Uterus (tissue), 4 donors: ENCODE data around the gene LRRC1. TPM values are rescaled to one million over a fixed set of nuclear protein-coding genes. Genes with fewer than 3 reads are reported as not detected.
"Not testable (repeated sequence)": the region's sequence is repeated elsewhere in the genome, so short reads cannot be mapped to it uniquely, and the experiment has no call there.

Source experiments
- DNase-seq, 2 donors: peaks; one replicate each; pipeline ENCODE4 v3.0.0-alpha.2; 2019 to 2020
- H3K27ac ChIP-seq, 2 donors: fragments of 200-600 bp; sonication (generic); 1 replicate in 1 of 2; 2 replicates in 1 of 2; pipeline ENCODE4 v1.5.1; 2016 to 2018
- H3K27me3 ChIP-seq, 2 donors: fragments of 200-600 bp; sonication (generic); one replicate each; pipeline ENCODE4 v1.5.1; 2018 to 2019; ENCODE audit warnings: control low read depth in 1 of 2
- H3K36me3 ChIP-seq, 2 donors: fragments of 200-600 bp; sonication (generic); one replicate each; pipeline ENCODE4 v1.5.1; 2019; ENCODE audit warnings: control low read depth in 1 of 2
- H3K4me1 ChIP-seq, 2 donors: fragments of 200-600 bp; sonication (generic); one replicate each; pipeline ENCODE4 v1.5.1; 2018 to 2019; ENCODE audit warnings: control low read depth in 1 of 2
- H3K4me3 ChIP-seq, 2 donors: fragments of 200-600 bp; sonication (generic); 1 replicate in 1 of 2; 2 replicates in 1 of 2; pipeline ENCODE4 v1.5.1; 2018 to 2019; ENCODE audit warnings: mild to moderate bottlenecking in 1 of 2
- H3K9me3 ChIP-seq, 2 donors: fragments of 200-600 bp; sonication (generic); one replicate each; pipeline ENCODE4 v1.5.1; 2019; ENCODE audit warnings: control low read depth in 1 of 2
- POLR2A ChIP-seq, 2 donors: fragments of 450-650 bp; IDR thresholded peaks; one replicate each; pipeline ENCODE4 v1.6.1; 2016; ENCODE audit warnings: antibody characterized with exemption in 2 of 2, mild to moderate bottlenecking in 1 of 2, moderate library complexity in 1 of 2
- intact Hi-C: fragments of 100-400 bp; cut with DNase I; formaldehyde crosslinking; loops from one replicate; pipeline ENCODE4 v1.15.1; 2023; ENCODE audit warnings: low total_unique reads
- total RNA-seq, 4 donors: library from RNA; depleted of rRNA in 3 of 4; stranded (reverse); fragments of >200 nt in 3 of 4; gene quantifications; one replicate each; pipeline versions ENCODE4 v1.1.0 to v1.2.4, GENCODE V29; 2014 to 2023
- TF ChIP-seq, protein P1 (sequence below), 4 experiments: fragments of 200-600 bp in 2 of 4; fragments of 450-650 bp in 2 of 4; sonication (generic) in 2 of 4; IDR thresholded peaks; one replicate each; pipeline ENCODE4 v1.5.1; 2016 to 2019; ENCODE audit warnings: antibody characterized with exemption in 4 of 4, mild to moderate bottlenecking in 2 of 4, moderate library complexity in 1 of 4
- donor health status: DM: yes; HTN: yes; CAD: no.

The LRRC1 gene
- total RNA-seq, 4 donors from 2014 or later, result 4.4 to 39.7 (median 17.7) TPM

DNA sequence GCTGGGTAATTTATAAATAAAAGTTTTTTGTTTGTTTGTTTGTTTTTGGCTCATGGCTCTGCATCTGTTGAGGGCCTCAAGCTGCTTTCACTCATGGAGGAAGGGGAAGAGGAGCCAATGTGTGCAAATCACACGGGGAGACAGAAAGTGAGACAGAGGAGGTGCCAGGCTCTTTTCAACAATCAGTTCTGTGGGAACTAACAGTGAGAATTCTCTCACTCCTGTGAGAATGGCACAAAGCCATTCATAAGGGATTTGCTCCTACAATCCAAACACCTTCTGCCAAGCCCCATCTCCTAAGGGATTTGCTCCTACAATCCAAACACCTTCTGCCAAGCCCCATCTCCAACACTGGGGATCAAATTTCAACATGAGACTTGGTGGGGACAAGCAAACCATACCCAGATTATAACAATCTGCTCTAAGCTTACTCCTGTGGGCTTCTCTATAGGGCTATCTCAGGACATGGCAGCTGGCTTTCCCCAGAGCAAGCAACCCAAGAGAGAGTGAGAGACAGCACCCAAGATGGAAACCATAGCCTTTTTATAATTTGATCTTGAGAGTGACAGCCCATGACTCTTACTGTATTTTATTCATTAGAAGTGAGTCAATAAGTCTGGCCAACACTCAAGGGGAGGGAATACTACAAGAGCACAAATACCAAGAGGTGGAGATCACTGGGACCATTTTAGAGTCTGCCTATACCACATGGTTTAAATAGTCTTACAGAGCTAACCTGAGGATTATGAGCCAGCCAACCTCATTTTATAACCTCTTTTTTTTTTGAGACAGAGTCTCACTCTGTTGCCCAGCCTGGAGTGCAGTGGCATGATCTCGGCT lies 22.8 kb upstream of the LRRC1 start:
- no peak for DNase-seq
- Histone ChIP-seq H3K4me1 (no peaks in the 10 kb centered on the region), H3K27ac (no peak overlapping the region), H3K9me3 (no peaks in the 10 kb centered on the region), H3K27me3 (no peaks in the 10 kb centered on the region), H3K4me3 (no peak overlapping the region), H3K36me3 (no peaks in the 10 kb centered on the region)
- intact Hi-C loops, result no loop called here
- no peak for TF ChIP-seq POLR2A (IDR thresholded peaks at IDR 0.05)
- TF ChIP-seq, protein P1, sequence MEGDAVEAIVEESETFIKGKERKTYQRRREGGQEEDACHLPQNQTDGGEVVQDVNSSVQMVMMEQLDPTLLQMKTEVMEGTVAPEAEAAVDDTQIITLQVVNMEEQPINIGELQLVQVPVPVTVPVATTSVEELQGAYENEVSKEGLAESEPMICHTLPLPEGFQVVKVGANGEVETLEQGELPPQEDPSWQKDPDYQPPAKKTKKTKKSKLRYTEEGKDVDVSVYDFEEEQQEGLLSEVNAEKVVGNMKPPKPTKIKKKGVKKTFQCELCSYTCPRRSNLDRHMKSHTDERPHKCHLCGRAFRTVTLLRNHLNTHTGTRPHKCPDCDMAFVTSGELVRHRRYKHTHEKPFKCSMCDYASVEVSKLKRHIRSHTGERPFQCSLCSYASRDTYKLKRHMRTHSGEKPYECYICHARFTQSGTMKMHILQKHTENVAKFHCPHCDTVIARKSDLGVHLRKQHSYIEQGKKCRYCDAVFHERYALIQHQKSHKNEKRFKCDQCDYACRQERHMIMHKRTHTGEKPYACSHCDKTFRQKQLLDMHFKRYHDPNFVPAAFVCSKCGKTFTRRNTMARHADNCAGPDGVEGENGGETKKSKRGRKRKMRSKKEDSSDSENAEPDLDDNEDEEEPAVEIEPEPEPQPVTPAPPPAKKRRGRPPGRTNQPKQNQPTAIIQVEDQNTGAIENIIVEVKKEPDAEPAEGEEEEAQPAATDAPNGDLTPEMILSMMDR (IDR thresholded peaks at IDR 0.05), result no peak

DNA sequence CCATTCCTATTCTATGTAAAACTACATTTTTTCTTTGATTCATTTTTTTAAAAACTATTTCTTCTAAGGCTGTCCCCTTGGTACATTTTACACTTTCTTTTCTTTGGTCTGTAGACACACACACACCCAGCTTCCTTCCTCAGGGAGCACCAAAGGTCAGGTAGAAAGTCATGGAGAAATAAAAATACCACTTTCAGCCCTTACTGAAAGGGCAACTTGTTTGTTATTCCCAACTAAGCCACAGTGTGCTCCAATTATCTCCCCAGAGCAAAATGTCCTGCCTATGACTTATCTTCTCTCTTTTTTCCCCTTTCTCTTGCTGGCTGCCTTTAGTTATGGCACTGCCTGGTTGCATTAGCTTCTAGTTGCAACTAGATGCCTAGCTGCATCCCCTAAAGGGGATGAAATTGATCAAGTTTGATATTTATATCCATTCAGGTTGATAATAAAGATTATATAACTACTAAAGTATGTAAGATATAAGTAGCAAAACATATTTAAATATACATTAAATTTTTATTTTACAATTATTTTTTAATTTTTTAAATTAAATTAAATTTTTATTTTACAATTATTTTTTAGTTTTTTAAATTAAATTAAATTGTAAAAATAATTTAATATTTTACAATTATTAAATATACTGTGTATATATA lies 21.6 kb upstream of the LRRC1 start:
- no peaks in the 10 kb centered on the region for H3K36me3 ChIP-seq
- H3K27me3 ChIP-seq, result no peaks in the 10 kb centered on the region
- TF ChIP-seq, protein P1 (IDR thresholded peaks at IDR 0.05), result no peak
- no peak for TF ChIP-seq POLR2A (IDR thresholded peaks at IDR 0.05)
- no peak for DNase-seq
- no peaks in the 10 kb centered on the region for H3K9me3 ChIP-seq
- intact Hi-C loops, result no loop called here
- no peak overlapping the region for H3K27ac ChIP-seq
- H3K4me3 ChIP-seq, result no peak overlapping the region
- no peaks in the 10 kb centered on the region for H3K4me1 ChIP-seq

DNA sequence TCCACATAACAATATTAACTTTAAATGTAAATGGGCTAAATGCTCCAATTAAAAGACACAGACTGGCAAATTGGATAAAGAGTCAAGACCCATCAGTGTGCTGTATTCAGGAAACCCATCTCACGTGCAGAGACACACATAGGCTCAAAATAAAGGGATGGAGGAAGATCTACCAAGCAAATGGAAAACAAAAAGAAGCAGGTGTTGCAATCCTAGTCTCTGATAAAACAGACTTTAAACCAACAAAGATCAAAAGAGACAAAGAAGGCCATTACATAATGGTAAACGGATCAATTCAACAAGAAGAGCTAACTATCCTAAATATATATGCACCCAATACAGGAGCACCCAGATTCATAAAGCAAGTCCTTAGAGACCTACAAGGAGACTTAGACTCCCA lies 18.7 kb upstream of the LRRC1 start:
- H3K36me3 ChIP-seq, intact Hi-C loops, DNase-seq: not testable (repeated sequence)

DNA sequence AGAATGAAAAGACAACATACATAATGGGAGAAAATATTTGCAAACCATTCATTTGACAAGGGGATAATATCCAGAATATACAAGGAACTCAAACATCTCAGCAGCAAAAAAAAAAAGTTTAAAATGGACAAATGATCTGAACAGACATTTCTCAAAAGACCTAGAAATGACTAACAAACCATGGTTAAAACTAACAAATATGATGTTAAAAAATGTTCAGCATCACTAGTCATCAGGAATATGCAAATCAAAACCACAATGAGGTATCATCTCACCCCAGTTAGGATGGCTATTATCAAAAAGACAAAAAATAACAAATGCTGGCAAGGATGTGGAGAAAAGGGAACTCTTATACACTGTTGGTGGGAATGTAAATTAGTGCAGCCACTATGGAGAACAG lies 9.8 kb upstream of the LRRC1 start:
- intact Hi-C loops, H3K4me3 ChIP-seq, H3K27me3 ChIP-seq, H3K9me3 ChIP-seq, H3K4me1 ChIP-seq, H3K36me3 ChIP-seq, DNase-seq, H3K27ac ChIP-seq: not testable (repeated sequence)

More for the DNA sequence above, 18.7 kb upstream of the LRRC1 start:
- not testable (repeated sequence) for H3K27ac ChIP-seq, H3K9me3 ChIP-seq, H3K4me3 ChIP-seq, H3K27me3 ChIP-seq, H3K4me1 ChIP-seq

DNA sequence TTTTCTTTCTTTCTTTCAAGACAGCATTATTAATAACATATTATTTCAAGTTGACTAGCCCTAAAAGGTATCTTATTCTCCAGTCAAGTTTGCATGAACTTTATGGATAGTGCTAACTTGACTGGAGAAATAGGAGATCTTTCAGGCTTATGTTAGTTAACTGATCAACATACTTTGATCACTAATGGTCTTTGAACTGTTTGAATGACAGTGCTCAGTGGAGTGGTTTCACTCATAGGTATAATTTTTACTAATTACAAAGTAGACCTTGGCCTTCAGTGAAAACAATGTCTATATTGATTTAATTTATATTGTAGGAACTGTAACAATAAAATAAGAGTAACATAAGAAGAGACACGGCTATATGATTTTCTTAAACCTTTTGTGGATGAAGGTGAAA lies 8.0 kb upstream of the LRRC1 start:
- no peak for TF ChIP-seq POLR2A (IDR thresholded peaks at IDR 0.05)
- TF ChIP-seq, protein P1 (IDR thresholded peaks at IDR 0.05), result no peak
- intact Hi-C loops, result no loop called here
- H3K9me3 ChIP-seq, result peaks cover 0 to 7% of the 10 kb centered on the region in 2 donors

DNA sequence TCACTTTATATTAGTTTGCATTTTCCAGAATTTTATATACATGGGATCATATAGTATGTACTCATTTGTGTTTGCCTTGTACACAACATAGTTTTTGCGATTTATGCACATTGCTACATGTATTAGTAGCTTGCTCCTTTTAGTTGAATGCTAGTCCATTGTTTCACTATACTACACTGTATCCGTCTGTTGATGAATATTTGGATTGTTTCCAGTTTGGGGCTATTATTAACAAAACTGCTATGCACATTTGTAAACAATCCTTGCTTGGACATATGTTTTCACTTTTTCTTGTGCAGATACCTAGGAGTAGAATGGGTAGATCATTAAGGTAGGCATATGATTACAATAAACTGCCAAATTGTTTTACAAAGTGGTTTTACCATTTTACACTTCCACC lies 3.9 kb upstream of the LRRC1 start:
- no peak overlapping the region for H3K27ac ChIP-seq
- peaks cover 0 to 7% of the 10 kb centered on the region in 2 donors for H3K9me3 ChIP-seq
- no peaks in the 10 kb centered on the region for H3K36me3 ChIP-seq
- no peak for DNase-seq
- no peaks in the 10 kb centered on the region for H3K4me1 ChIP-seq
- no peaks in the 10 kb centered on the region for H3K27me3 ChIP-seq
- intact Hi-C loops, result loop anchor here (10.0 kb wide), 1 partner anchor 246 kb away; the partner anchor contains the start of gene GCLC
- no peak overlapping the region for H3K4me3 ChIP-seq
- TF ChIP-seq POLR2A (IDR thresholded peaks at IDR 0.05), result no peak
- TF ChIP-seq, protein P1 (IDR thresholded peaks at IDR 0.05), result no peak

More for the DNA sequence above, 8.0 kb upstream of the LRRC1 start:
- Histone ChIP-seq H3K27me3 (no peaks in the 10 kb centered on the region), H3K4me3 (no peak overlapping the region), H3K4me1 (no peaks in the 10 kb centered on the region), H3K27ac (no peak overlapping the region), H3K36me3 (no peaks in the 10 kb centered on the region)
- DNase-seq, result no peak
